GM18517 (cell line): ENCODE measurements around the gene LIMK2.
"Not testable (repeated sequence)": the region's sequence is repeated elsewhere in the genome, so short reads cannot be mapped to it uniquely, and the experiment has no call there.

Experiments used
- ATAC-seq: cut with Tn5 transposase; IDR thresholded peaks from one replicate; pipeline ENCODE4 v1.9.1; 2021; ENCODE audit warnings: mild to moderate bottlenecking, moderate library complexity; ENCODE audit not compliant: unreplicated experiment

Gene LIMK2

GRCh38 chr22:31288496-31289240, 76.6 kb downstream of the LIMK2 start:
- no peak for ATAC-seq

DNA sequence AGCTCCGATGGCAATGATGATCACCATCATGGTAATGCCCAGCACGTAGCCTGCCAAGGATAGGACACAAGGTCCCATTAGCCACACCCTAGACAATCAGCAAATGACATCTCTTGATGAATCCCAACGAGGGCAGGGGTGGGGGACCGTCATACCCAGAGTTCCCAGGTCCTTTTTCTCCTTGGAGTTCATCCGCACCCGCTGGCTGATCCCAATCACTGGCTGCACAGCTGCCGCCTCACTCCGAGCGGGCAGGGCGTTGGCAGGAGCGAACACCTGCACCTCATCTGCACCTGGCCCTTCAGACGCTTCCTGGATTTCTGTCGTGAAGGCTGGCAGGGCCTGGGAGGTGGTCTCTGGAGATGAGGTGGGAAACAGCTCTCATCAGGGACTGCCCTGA, 77.2 kb downstream of the LIMK2 start:
- no peak for ATAC-seq

DNA sequence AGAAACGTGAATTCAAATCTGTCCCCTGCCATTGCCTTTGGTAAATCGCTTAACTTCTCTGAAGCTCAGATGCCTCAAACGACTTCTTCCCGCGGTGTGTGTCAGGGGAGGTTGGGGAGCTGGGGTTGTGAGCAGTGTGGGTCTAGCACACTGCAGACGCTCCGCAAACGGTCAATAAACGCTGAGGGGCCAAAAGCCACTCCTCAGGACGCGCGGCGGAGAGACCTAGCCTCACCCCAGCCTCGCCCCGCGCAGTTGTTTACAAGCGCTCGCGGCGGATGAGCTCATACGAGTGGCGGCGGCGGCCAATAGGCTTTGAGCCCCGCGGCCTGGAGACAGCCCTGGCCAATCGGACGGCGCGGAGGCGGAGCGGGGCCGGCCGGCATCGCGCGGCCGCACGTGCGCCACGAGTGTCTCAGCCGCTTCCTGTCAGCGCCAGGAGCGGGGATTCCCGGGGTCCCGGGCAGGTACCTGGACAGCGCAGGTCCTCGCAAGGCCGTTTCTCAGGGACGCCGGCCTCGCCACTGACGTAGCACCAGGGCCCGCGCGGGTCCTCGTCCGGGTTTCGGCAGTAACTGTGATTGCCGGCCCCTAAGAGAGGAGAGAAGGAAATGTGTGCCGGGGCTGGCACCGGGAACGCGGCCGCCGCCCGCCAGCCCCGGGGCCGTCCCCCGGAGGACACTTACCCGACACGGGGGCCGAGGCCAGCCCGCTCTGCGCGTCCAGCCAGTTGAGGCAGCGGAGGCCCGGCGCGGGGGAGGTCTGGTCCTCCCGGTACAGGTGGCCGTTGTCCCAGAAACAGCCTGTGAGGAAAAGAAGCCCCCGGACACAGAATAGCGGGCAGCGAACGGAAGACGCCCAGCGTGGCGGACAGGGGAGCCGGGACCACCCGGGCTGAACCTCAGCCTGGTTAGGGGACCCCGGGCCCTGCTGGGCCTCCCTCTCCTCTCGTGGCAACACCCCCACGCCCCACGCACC, 78.7 kb downstream of the LIMK2 start:
- peak; percentile 80 for ATAC-seq

DNA sequence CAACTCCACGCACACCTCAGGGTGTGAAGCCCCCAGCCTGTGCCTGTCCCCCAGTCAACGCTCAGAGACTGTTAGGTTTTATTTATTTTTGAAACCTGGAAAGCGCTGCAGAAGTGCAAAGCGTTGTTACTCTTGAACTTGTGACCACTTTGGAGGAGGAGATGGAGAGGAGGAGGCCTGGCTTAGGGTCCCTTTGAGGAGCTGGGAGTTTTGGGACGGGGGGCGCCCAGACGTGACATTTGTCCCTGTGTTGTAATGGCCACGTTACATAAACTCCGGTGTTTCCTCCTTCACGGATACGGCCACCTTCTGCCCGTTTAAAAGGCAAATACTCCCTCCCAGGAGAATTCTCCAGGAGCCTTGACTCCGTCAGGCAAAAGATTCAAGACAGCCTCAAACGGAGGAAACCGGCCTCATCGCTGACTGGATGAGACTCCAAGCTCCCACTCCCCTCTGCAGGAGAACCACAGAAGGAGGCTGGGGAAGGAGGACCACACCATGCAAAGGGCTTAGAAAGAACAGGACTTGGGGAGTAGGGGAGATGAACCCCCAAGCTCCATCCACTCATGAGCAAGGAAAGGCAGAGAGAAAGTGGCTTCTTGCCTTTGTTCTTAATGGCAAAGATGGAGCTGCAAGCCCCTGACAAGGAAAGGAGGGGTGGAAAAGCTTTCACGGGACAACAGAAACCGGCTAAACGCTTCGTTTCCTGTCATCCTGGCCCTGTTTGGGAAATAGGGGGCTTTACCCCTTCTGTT, 79.6 kb downstream of the LIMK2 start:
- no peak for ATAC-seq

DNA sequence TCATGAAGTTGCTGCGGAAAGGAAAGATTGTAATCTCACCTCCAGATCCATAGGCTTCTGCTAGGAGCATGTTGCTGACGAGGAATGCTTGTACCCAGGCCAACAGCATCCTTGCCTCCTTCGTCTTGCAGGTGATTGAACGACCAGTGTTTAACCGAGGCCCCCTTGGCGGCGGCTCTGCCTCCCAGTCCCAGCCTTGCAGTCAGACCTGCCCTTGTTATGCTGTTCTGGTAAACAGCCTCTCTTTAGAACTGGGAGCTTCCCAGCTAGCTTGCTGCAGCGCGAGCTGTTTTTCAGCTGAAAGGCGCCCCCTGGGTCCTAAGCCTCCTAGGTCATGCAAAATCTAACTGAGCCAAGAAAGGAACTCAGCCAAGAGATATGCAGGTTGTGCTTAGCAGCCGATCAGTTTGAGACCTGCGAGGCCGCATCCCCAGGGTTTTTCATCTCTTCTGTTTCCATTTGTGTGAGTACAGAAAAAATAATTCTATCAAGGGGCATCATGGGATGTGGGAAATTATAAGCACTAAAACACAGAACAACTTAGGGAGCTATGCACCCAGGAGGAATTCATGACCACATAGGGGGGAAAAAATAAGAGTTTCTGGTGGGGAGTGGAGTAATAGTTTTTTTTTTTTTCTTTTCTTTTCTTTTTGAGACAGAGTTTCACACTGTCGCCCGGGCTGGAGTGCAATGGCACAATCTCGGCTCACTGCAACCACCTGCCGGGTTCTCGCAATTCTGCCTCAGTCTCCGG, 80.3 kb downstream of the LIMK2 start, which contains the start of gene PIK3IP1:
Gene PIK3IP1 (minus strand): TSS at position 253 of the 754 bp plus-strand sequence. CDS start 144 bp downstream, at position 109.
- no peak for ATAC-seq

GRCh38 chr22:31295360-31295759, 83.3 kb downstream of the LIMK2 start:
- ATAC-seq = no peak

DNA sequence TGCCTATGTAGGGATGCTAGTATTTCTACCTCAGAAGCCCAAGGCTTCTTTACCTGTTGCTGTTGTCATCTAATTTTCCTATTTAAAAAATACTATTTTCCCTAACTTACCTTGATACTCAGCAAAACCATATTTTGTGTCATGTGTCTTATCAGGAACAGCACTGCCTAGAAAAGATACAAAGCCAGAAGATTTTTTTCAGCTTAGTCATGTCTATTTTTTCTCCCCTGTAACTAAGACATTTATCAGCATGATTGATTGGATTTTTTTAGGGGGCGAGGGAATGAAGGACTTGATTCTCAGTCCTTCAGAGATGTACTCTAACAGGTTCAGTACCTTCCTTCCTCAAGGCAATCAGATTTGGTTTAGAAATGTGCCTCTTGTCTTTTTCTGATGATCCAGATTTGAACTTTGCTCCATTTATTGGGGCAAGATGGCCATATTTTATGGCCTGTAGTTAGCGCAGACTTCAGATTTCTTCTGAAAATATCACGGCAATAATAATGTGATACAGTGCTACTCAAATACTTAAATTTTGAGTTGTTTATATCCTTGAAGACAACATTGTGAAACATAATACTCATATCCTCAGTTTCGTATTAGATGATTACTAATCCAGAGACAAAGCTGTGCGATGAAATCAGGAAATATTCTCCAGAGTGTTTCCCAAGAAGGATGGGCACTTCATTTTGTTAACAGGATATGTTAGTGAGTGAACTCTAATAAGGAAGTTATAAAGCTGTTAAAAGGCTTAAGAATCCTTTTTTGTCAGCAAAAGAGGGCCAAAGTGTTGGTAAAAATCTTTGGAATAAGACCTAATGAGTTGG, 83.9 kb downstream of the LIMK2 start:
- no peak for ATAC-seq

- no peak for ATAC-seq
These were observed 88.8 kb downstream of the LIMK2 start for GRCh38 chr22:31300896-31301295.

GRCh38 chr22:31302006-31302405, 89.9 kb downstream of the LIMK2 start:
- ATAC-seq = no peak

DNA sequence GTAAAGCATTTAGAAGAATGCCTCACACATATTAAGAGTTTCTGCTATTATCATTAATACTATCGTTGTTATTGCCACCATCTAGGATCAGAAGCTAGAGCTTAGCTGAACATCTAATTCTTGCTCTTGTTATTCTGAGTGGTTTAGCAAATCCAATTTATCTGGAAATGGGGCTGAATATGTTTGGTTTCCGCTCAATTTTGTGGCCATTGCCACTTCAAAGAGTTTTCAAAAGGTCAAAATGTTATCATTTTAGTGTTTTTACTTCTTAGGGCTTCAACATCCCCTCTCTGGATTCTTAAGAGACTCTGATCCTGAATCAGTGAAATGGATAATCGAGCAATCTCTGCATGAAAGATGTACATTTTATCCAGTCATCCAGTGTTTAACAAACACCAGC, 90.4 kb downstream of the LIMK2 start:
- ATAC-seq = no peak

- no peak for ATAC-seq
These were observed 93.1 kb downstream of the LIMK2 start for GRCh38 chr22:31305194-31305593.

DNA sequence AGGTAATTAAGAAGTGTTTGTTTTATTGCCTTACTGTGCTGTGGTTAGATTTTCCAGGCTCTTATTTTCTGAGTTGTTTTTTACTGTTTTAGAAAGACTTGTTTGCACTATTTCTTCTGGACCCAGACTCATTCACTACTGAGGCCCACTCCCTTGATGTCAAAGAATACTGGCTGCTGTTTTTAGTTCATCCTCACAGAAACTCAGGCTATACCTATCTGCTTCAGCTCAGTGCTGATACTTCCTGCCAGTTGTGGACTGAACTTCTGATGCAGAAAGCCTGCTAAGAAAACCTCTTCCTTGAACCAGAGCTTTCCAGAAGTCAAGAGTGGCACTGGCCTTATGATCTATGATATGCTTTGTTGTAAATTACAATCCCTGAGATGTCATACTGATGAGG, 96.1 kb downstream of the LIMK2 start:
- ATAC-seq = no peak

DNA sequence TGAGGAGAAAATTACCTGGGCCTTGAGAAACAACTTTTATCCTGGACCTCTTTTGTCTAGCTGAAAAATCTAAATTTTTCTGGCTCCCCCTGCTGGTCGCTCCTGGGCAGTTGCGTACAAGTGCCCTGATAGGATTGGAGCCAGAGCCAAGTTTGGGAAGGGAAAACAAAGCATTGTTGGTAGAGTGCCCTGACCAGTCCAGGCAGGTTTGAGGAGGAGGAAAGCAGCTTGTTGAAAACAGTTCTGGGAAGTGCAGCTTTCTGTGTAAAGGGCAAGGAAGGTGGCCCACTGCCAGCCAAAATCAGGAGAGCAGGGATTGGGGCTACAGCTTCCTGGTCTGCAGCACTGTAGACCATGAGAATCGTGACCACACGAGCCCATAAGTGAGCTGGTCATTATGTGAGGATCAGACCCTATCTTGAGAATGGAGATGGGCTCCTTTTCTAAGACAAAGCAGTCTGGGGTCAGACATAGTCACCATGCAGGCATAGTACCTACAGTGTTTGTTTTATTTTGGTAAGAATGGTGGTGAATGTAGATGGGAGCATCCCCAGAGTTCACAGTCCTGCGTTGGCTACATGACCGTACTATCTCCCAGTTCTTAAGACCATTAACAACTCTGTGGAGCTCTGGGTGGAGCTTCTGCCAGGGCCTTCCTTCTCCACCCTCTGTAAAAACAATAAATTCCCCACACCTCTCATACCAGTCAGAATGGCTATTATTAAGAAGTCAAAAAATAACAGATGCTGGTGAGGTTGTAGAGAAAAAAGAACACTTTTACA, 101.5 kb downstream of the LIMK2 start:
- no peak for ATAC-seq

- ATAC-seq = not testable (repeated sequence)
These were observed 102.1 kb downstream of the LIMK2 start for GRCh38 chr22:31314220-31314619.

DNA sequence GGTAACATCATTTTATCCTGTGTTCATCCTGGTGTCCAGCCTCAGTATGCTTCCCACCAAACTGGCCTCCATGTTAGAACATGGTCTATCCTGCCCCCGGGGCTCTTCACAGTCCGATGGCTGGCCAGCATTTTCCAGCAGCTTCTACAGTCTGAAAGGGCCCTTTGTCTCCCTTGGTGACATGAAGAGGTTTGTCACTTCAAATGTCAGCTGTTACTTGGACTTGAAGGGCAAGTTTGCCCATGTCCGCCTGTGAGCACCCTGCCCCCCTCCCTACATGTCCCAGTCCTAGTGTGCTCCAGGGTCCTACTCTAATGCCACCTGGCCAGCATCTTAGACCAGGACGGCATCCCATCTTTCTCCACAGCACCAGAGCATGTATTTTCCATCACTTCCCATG, 109.3 kb downstream of the LIMK2 start:
- ATAC-seq = no peak

GRCh38 chr22:31323578-31324550, 111.8 kb downstream of the LIMK2 start:
- ATAC-seq = no peak

DNA sequence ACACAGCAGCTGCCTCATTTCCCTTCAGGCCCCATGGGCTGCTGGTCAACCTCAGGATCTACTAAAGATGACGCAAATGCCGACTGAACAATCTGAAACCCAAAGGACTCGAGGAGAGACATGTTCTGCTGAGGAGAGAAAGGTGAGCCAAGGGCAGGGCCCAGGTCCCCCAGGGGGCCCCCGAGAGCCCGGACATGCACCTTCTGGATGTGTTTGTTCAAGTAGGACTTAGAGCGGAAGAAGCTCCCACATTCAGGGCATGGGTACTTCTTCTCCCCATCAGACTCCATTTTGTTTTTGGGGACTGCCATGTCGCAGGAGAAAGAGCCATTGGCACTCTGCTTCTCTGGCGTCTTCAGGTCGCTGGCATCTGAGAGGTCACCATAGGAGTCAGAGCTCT, 114.8 kb downstream of the LIMK2 start:
- no peak for ATAC-seq
